Measurements from ENCODE around the gene FBXO21.

- TF ChIP-seq CTCF (conservative IDR thresholded peaks at IDR 0.05; ENCODE audit: low read depth, low read length) = no peak
- no peak for TF ChIP-seq EZH2phosphoT487 (IDR thresholded peaks at IDR 0.05; ENCODE audit: borderline replicate concordance, low read length)
- TF ChIP-seq EZH2 (IDR thresholded peaks at IDR 0.05; ENCODE audit: low read length, unreplicated experiment) = no peak
Observed at GRCh38 chr12:117234441-117234840, 44.2 kb upstream of the FBXO21 start.
